Measurements from ENCODE around the gene ZMYND15.

The ZMYND15 gene

DNA sequence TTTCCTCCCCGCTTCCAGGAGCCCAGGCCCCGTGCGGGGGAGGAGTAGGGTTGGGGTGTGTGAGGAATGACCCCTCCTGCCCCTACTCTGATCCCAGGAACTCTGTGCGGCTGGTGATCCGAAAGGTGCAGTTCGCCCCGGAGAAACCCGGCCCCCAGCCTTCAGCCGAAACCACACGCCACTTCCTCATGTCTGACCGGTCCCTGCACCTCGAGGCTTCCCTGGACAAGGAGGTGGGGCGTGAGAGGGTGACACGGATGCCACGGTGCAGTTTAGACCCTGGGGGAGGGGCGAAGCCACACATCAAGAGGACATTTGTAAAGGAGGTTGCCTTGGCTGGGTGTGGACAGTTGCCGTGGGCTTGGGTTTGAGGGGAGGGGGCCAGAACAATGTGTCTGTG is 21.8 kb upstream of the ZMYND15 start:
- no peak for DNase-seq (ENCODE audit: low spot score)

DNA sequence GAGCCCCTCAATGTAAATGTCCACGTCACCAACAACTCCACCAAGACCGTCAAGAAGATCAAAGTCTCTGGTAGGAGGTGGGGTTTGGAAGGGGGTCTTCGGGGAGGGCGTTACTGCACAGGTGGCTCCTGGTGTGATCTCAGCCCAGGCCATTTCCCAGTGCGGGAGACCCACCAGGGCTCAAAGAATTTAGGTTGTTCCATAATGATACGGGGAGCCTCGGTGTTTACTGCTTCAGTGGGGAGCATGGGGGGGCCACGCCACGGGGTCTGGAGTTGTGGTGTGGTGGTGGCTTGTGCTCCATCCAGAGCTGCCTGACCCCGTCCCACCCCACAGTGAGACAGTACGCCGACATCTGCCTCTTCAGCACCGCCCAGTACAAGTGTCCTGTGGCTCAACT is 21.4 kb upstream of the ZMYND15 start:
- DNase-seq (ENCODE audit: low spot score), result no peak

DNA sequence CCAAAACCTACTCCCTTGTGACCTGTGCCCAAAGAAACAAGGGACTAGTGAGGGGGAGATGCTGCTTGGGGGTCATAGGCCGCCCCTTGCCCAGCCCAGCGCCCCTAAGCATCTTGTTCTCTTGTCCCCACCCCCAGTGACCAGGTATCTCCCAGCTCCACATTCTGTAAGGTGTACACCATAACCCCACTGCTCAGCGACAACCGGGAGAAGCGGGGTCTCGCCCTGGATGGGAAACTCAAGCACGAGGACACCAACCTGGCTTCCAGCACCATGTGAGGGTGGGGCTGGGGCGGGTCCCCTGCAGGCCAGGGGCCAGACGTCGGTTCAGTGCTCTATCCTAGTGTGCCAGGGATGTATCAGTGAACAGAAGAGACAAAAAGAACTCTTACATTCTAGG is 20.5 kb upstream of the ZMYND15 start:
- DNase-seq (ENCODE audit: low spot score), result no peak

DNA sequence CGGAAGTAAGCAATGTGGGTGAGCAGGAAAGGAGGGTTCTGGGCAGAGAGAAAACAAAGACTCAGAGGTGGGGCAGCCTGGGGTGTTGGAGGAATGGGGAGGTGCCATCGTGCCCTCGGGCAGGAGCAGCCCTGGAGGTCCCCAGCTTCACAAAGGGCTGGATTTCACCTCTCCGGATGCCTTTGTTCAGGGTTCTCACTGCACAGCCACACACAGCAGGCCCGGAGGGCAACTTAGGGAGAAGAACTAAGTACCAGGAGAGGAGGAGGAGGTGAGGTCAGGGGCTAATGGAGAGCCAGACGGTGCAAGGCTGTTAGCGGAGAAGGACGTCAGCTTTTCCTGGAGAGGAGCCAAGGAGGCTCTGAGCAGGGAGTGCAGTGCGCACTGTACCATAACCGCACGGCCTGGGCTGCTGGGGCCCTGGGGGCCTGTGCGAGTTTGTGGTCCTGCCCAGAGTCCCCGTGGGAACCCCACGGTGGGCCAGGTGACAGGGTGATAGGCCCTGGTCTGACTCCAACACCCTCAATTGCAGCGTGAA is 19.9 kb upstream of the ZMYND15 start:
- DNase-seq (ENCODE audit: low spot score), result no peak

DNA sequence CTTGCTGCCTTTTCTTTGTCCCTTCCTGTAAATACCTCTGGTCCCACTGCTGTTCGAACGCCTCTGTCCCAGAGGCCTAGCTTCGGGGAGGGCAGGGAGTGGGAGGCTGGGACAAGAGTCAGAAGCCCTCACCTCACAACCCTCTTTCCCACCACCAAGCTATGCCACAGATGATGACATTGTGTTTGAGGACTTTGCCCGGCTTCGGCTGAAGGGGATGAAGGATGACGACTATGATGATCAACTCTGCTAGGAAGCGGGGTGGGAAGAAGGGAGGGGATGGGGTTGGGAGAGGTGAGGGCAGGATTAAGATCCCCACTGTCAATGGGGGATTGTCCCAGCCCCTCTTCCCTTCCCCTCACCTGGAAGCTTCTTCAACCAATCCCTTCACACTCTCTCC is 18.8 kb upstream of the ZMYND15 start:
- no peak for DNase-seq (ENCODE audit: low spot score)

DNA sequence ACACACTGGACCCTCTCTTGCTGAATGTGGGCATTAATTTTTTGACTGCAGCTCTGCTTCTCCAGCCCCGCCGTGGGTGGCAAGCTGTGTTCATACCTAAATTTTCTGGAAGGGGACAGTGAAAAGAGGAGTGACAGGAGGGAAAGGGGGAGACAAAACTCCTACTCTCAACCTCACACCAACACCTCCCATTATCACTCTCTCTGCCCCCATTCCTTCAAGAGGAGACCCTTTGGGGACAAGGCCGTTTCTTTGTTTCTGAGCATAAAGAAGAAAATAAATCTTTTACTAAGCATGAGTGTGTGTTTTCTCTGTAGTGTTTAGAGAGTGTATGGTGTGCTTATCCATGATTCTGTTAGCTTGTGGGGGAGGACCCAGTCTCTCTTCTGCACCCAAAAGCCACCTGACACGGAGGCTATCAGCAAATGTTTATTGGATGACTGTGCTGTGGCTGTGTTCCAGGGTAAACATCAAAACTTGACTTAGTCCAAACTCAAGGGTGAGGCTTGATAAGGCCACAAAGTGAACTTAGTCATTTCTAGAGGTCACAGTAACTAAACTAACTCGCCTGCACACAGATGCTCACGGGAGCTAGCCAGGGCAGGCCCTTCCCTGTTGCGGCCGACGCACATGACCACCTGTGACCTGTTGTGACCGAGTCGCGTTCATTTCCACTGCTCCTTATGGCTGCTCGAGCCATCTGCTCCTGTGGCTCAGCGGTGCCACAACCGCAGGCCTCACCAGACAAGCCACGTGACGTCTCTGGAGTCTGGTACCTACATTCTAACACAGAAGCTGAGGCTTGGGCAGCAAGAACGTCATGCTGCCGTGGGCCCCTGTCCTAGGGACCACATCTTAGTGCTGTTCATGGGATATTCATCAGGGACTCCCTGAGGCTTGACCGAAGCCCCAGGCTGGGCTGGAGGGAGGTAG is 18.2 kb upstream of the ZMYND15 start:
- DNase-seq (ENCODE audit: low spot score), result no peak

DNA sequence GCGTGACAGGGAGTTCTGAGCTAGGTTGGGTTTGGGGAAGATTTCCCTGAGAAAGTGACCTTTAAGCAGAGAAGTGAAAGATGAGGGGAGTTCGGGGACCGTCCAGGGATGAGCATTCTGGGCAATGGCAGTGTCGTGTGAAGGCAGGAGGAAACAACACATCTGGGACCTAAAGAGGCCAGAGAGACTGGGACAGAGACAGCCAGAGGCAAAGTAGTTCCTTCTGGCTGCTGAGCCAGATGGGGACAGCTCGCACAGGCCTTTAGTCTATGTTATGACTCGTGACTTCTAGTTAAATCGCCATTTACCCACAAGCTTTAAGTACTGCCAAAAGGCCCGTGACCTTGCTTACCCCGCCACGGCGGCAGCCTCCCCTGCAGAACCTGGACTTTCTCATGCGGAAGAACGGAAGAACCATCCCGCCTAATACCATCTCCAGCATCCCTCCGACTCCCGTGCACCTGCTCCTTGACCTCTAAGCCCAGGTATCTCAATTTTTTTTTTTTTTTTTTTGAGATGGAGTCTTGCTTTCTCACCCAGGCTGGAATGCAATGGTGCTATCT is 16.9 kb upstream of the ZMYND15 start:
- DNase-seq (ENCODE audit: low spot score), result no peak

DNA sequence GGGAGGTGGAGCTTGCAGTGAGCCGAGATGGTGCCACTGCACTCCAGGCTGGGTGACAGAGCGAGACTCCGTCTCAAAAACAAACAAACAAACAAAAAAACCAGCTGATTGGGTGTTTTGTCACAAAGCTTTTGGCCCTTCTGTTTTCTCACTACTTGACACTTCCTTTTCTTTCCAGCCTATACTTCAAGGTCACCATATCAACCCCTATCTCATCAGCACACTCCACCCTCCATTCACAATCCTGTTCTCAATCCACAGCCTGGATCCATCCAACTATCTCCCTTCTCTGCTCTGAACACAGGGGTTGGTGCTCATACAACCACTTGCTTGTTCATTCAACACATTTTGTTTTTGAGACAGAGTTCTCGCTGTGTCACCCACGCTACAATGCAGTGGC is 15.0 kb upstream of the ZMYND15 start:
- DNase-seq (ENCODE audit: low spot score), result no peak

DNA sequence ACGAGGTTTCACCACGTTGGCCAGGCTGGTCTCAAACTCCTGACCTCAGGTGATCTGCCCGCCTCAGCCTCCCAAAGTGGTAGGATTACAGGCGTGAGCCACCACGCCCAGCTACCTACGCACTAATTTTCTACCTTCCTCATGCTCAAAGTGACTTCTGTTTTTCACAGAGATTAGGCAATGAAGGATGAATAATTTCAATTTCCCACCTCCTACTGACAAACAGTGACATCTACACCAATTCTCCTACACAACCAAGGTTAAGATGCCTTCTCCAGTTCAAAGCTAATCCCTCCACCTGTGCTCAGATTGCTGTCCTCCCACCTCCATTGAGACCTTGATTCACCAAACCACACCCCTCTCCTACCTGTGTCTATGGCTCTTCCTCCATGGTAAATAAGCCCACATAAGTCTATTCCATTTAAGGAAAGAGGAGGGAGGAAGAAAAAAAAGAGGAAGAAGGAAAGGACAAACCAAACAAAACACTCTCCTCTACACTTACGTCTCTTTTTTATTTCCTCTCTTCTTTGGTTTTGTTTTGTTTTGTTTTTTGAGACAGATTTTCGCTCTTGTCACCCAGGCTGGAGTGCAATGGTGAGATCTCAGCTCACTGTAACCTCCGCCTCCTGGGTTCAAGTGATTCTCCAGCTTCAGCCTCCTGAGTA is 13.9 kb upstream of the ZMYND15 start:
- no peak for DNase-seq (ENCODE audit: low spot score)

DNA sequence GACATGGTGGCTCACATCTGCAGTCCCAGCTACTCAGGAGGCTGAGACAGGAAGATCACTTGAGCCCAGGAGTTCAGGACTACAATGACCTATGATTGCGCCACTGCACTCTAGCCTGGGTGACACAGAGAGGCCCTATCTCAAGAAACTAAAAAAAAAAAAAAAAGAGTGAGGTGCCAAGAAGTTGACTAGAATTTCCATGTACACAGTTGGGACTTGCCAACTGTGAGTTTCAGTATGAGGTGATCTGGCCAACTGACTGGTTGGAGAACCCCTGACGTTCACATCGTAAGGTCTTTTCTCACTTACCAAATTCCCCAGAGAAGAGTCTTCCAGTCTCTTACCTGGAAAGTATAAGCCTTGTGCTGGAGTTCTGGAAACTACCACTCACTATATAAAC is 11.5 kb upstream of the ZMYND15 start:
- no peak for DNase-seq (ENCODE audit: low spot score)

DNA sequence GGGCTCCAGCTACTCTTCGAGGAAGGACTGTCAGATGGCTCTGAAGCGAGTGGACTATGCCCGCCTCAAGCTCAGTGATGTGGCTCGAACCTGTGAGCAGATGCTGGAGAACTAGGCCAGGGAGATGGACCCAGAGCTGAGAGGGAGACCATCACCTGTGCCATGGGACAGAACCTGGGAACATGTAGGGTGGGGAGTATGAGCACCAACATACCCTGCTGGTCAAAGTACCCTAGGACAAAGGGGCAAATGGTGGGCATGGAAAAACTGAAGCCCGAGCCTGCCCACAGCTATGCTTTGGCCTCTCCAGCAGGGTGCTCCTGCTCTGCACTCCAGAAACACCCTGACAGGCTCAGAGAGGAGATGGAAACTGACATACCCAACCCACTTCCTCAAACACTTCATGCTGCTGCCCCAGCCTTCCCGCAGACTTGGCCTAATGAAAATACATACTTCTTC is 6.5 kb upstream of the ZMYND15 start:
- DNase-seq (ENCODE audit: low spot score), result no peak

DNA sequence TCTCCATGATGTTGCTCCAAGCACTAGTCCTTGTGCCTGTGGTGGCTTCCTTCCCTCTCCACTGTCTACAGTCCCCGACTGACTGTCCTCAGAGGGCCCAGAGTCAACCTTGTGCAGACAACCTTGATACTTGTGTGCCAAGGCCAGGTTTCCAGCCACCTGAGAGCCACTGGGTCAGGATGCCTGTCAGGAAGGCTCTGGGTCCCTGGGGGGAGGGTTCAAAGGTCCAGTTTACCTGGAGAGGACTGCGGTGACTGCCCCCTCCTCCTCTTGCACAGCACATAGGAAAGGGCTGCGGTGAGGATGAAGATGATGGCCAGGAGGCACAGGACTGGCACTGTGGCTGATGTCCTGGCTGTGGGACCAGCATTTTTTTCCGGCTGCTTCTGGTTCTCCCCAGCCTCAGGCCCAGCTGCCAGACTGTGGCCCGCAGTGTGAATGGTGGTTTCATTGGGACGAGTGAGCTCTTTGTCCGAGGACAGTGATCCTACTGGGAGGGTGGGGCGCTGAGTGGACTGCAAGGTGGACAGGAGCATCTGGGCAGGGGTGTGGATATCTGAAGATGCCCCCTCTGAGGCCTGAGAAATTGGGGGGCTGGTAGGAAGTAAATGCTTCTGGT is 4.7 kb upstream of the ZMYND15 start:
- no peak for DNase-seq (ENCODE audit: low spot score)

DNA sequence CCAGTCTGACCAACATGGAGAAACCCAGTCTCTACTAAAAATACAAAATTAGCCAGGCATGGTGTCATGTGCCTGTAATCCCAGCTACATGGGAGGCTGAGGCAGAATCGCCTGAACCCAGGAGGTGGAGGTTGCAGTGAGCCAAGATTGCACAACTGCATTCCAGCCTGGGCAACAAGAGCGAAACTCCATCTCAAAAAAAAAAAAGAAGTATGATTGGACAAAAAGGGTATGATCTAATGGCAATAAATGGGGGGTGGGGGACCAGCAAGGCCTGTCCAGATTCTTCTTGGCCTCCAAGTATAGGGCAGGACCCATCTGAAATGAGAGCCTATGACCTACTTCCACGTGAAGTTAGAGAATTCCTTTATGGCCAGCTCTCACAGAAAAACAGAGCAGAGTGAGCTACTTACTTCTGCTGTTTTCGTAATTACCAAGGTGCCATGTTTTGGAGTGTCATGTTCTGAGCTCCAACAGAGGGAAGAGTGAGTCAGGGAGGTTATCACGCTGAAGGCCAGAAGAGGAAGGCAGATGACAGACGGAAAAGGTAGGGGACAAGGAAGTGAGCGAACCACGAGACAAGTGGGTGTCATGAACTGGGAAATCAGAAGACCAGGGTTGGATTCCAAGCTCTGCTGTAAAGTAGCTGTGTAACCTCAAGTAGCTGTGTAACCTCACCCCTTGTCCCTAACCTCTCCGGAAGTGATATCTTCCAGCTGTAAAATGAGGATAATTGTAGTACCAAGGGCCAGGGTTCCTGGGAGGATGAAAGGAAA is 3.6 kb upstream of the ZMYND15 start:
- DNase-seq (ENCODE audit: low spot score), result no peak

DNA sequence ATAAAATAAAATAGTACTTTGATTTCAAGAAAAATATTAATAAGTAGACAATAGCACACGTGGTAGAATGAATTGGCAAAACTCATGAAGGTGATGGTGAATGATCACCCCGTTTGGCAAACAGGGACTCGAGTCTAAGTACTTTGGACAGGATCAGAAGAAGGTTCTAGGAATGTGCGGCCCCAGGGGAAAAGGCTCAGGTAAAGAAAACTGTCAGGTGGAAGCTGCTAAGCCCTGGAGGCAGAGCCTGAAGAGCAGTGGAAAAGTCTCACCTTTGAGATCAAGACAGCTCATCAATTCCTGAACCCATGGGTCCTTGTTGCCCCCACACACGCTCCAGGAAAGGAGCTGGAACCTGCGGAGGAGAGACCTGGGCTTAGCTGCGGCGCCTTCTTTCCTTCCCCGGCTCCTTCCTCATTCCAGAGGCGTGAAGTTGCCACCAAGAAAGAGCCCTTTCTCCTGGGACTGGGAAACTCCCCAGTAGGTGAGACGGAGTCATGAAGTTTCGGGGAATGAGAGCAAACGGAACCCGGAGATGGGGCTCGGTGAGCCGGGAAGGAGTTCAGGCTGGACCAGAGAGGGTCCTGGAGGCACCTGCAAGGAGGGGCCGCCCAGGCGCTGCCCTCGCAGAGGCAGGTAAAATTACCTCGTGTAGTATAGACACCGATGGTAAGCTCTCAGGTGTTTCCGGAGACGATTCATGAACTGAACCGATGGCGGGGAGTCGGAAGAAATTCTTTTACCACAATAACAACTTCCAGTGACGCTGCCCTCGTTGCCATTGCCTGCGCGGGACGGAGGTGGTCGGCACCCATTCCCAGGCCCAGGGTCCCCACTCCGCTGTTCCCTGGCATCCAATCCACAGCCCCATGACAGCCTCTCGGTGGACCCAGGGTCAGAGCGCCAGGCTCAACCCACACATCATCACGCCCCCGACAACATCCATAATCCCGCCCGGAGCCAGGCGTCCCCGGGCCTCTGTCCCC is 1.2 kb upstream of the ZMYND15 start:
- no peak for DNase-seq (ENCODE audit: low spot score)

DNA sequence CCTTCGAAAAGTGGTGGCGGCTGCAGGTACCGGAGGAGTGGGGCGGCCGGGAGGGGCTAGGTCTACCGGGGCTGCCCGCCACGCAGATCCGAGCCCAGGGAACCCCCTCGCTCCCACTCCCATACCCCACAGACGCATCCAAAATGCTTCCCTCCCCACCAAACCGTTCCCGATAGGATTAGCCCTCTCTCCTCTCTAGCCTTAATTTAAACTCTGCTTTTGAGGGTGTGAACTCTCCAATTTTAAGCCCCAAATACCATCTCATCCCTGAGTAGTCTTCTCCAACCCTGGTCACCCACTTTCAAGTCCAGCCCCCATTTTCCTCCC is 355 bp downstream of the ZMYND15 start:
- DNase-seq (ENCODE audit: low spot score), result no peak

DNA sequence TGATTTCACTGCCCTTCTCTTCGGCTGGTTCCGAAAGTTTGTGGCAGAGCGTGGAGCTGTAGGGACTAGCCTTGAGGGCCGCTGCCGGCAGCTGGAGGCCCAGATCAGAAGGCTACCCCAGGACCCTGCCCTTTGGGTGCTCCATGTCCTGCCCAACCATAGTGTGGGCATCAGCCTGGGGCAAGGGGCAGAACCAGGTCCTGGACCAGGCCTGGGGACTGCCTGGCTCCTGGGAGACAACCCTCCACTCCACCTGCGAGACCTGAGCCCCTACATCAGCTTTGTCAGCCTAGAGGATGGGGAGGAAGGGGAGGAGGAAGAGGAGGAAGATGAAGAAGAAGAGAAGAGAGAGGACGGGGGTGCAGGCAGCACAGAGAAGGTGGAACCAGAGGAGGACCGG is 951 bp downstream of the ZMYND15 start:
- no peak for DNase-seq (ENCODE audit: low spot score)

DNA sequence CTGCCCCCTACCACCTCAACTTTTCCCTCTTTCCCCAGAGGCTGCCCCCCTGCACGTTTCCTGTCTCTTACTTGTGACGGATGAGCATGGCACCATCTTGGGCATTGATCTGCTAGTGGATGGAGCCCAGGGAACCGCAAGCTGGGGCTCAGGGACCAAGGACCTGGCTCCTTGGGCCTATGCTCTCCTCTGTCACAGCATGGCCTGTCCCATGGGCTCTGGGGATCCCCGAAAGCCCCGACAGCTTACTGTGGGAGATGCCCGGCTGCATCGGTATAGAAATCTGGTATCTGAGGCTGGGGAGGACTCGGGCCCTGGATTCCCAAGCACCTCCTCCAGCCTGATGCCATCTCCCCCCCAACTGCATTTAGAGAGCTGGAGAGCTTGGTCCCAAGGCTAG is 1.9 kb downstream of the ZMYND15 start:
- DNase-seq (ENCODE audit: low spot score), result no peak

DNA sequence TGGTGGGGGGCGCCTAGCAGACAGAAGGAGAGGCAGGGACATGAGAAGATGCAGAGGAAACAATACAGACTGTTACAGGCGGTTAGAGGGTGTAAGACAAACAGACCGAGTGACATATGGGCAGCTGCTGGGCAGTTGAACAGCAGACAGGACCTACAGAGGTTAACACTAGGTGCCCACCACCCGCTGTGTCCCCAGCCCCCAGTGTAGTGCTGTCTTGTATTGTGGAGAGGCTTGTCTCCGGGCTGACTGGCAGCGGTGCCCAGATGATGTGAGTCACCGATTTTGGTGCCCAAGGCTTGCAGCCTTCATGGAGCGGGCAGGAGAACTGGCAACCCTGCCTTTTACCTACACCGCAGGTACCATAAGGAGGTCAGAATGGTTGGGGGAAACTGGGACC is 2.5 kb downstream of the ZMYND15 start:
- no peak for DNase-seq (ENCODE audit: low spot score)

DNA sequence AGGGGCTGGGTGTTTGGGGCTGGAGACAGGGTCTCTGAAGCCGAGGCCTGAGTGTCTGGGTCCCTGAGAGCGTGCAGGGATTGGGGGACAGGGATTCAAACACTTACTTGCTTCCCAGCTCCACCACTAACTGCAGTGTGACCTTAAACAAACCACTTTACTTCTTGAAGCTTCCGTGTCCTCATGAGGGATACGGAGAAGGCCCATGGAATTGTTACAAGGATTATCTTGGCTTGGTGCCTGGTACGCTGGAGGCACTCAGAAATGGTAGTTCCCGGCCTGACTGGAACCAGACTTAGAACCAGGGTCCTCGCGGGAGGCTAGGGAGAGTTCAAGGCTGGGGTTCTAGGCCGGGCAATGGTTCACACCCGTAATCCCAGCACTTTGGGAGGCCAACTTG is 3.0 kb downstream of the ZMYND15 start:
- DNase-seq (ENCODE audit: low spot score), result no peak

DNA sequence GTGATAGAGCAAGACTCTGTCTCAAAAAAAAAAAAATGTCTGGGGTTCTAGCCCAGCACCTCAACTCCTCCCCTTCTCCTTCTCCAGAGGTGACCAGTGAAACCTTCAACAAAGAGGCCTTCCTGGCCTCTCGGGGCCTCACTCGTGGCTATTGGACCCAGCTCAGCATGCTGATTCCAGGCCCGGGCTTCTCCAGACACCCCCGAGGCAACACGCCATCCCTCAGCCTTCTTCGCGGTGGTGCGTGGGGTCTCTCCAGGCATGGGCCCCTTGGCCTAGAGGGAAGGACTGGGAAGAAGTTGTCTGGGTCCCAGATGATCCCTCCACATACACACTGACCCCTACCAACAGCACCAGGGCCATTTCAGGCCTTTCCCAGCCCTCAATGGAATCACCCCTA is 3.6 kb downstream of the ZMYND15 start:
- DNase-seq (ENCODE audit: low spot score), result no peak

DNA sequence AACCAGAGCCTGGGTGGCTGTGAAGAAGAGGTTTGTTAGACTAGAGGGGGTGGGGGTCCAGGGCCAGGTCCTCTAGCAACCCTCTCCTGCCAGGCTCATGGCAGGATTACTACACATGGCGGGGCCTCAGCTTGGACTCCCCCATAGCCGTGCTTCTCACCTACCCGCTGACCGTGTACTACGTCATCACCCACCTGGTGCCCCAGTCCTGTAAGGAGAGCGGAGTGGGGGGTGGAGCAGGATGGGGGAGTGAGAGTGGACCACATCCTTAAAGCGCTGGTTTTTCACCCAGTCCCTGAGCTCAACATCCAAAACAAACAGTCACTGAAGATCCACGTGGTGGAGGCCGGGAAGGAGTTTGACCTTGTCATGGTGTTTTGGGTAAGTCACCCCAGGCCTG is 4.3 kb downstream of the ZMYND15 start:
- DNase-seq (ENCODE audit: low spot score), result no peak

Measured in D341Med (cell line).